CD14-positive monocyte (primary cell): ENCODE data around the gene IMPACT. TPM values are rescaled to one million over a fixed set of nuclear protein-coding genes. Genes with fewer than 3 reads are reported as not detected.

Source experiments
- DNase-seq, 3 donors: peaks; one replicate each; pipeline ENCODE4 v3.0.0-alpha.2; 2011 to 2022
- H2AFZ ChIP-seq: 2 replicates; pipeline ENCODE4 v1.6.0; 2012; ENCODE audit warnings: mild to moderate bottlenecking, low read depth, low read length, inconsistent platforms; ENCODE audit not compliant: insufficient read depth, poor library complexity, severe bottlenecking
- H3K27ac ChIP-seq, 2 donors: 1 replicate in 1 of 2; 2 replicates in 1 of 2; pipeline ENCODE4 v1.5.1; 2012 to 2013; ENCODE audit warnings: low read length in 2 of 2, control low read depth in 1 of 2, inconsistent platforms in 1 of 2, low read depth in 1 of 2, mild to moderate bottlenecking in 1 of 2
- H3K27me3 ChIP-seq, 2 donors: one replicate each; pipeline versions ENCODE4 v1.6.0 to v1.6.1; 2011 to 2013; ENCODE audit warnings: low read length in 2 of 2; ENCODE audit not compliant: control insufficient read depth in 2 of 2, insufficient read depth in 2 of 2
- H3K36me3 ChIP-seq, 2 donors: replicated peaks in 1 of 2; 1 replicate in 1 of 2; 2 replicates in 1 of 2; pipeline versions ENCODE4 v1.5.1 to v1.6.1; 2012 to 2013; ENCODE audit warnings: low read length in 2 of 2, control low read depth in 1 of 2, inconsistent platforms in 1 of 2, mild to moderate bottlenecking in 1 of 2; ENCODE audit not compliant: insufficient read depth in 2 of 2, control insufficient read depth in 1 of 2
- H3K4me1 ChIP-seq, 2 donors: 1 replicate in 1 of 2; 2 replicates in 1 of 2; pipeline versions ENCODE4 v1.5.1 to v1.6.1; 2012 to 2013; ENCODE audit warnings: low read length in 2 of 2, control low read depth in 1 of 2, inconsistent platforms in 1 of 2, mild to moderate bottlenecking in 1 of 2, moderate library complexity in 1 of 2; ENCODE audit not compliant: insufficient read depth in 2 of 2, control insufficient read depth in 1 of 2
- H3K4me2 ChIP-seq: replicated peaks from 2 replicates; pipeline ENCODE3; 2012; ENCODE audit warnings: low read length, moderate library complexity, mild to moderate bottlenecking; ENCODE audit not compliant: poor library complexity, severe bottlenecking; ENCODE audit errors: extremely low read depth
- H3K4me3 ChIP-seq, 3 experiments: fragments of 200-600 bp in 1 of 3; sonication (generic) in 1 of 3; replicated peaks in 1 of 3; 1 replicate in 2 of 3; 2 replicates in 1 of 3; pipeline ENCODE4 v1.5.1; 2011 to 2013; ENCODE audit warnings: low read length in 3 of 3, mild to moderate bottlenecking in 3 of 3, control low read depth in 2 of 3, low read depth in 2 of 3, inconsistent platforms in 1 of 3, moderate library complexity in 1 of 3
- H3K79me2 ChIP-seq: 2 replicates; pipeline ENCODE4 v1.6.0; 2012; ENCODE audit warnings: mild to moderate bottlenecking, control low read depth, inconsistent platforms, low read length, moderate library complexity; ENCODE audit not compliant: insufficient read depth
- H3K9ac ChIP-seq: 2 replicates; pipeline ENCODE4 v1.6.0; 2017; ENCODE audit warnings: low read length, mild to moderate bottlenecking; ENCODE audit not compliant: insufficient read depth, poor library complexity, severe bottlenecking
- H3K9me3 ChIP-seq, 2 donors: replicated peaks in 1 of 2; 1 replicate in 1 of 2; 2 replicates in 1 of 2; pipeline versions ENCODE4 v1.5.1 to v1.6.1; 2012 to 2013; ENCODE audit warnings: low read length in 2 of 2, control low read depth in 1 of 2; ENCODE audit not compliant: control insufficient read depth in 1 of 2, insufficient read depth in 1 of 2
- H4K20me1 ChIP-seq: 2 replicates; pipeline ENCODE4 v1.6.0; 2012; ENCODE audit warnings: mild to moderate bottlenecking, low read length, control low read depth, moderate library complexity; ENCODE audit not compliant: insufficient read depth
- H3K27ac Mint-ChIP-seq, 7 donors: one replicate each; pipeline ENCODE4 v1.8.0; 2020; ENCODE audit warnings: mild to moderate bottlenecking in 7 of 7, mixed read lengths in 7 of 7, moderate library complexity in 6 of 7, inconsistent platforms in 2 of 7
- H3K27me3 Mint-ChIP-seq, 3 donors: one replicate each; pipeline ENCODE4 v1.8.0; 2021 to 2022; ENCODE audit warnings: low read depth in 3 of 3, mild to moderate bottlenecking in 3 of 3, mixed read lengths in 3 of 3, moderate library complexity in 3 of 3, inconsistent platforms in 1 of 3
- H3K36me3 Mint-ChIP-seq, 2 donors: one replicate each; pipeline ENCODE4 v1.8.0; 2020; ENCODE audit warnings: mixed read lengths in 2 of 2, inconsistent platforms in 1 of 2, mild to moderate bottlenecking in 1 of 2
- H3K4me1 Mint-ChIP-seq: one replicate; pipeline ENCODE4 v1.8.0; 2020; ENCODE audit warnings: mild to moderate bottlenecking, mixed read lengths
- H3K4me3 Mint-ChIP-seq, 2 donors: one replicate each; pipeline ENCODE4 v1.8.0; 2020; ENCODE audit warnings: mild to moderate bottlenecking in 2 of 2, mixed read lengths in 2 of 2, moderate library complexity in 1 of 2
- H3K9me3 Mint-ChIP-seq, 7 donors: one replicate each; pipeline ENCODE4 v1.8.0; 2020 to 2022; ENCODE audit warnings: mixed read lengths in 7 of 7, mild to moderate bottlenecking in 6 of 7, moderate library complexity in 6 of 7, inconsistent platforms in 2 of 7
- CTCF ChIP-seq: fragments of 200-600 bp; IDR thresholded peaks from one replicate; pipeline ENCODE4 v1.8.0; 2022; ENCODE audit warnings: antibody characterized with exemption, mild to moderate bottlenecking
- WGBS: methylation state at CpG from one replicate; pipeline ENCODE4 v1.1.5; 2013; ENCODE audit warnings: missing lambda C conversion rate; ENCODE audit not compliant: insufficient coverage; 5-methylcytosine and 5-hydroxymethylcytosine counted together
- intact Hi-C, 2 donors: fragments of 100-400 bp; cut with micrococcal nuclease; formaldehyde crosslinking; loops; one replicate each; pipeline versions ENCODE4 v1.15.0 to v1.15.1; 2023
- polyA plus RNA-seq, 3 donors: library from polyadenylated mRNA; depleted of rRNA in 1 of 3; unstranded in 2 of 3; stranded (reverse) in 1 of 3; fragments of 300-500 nt in 2 of 3; fragments of >200 nt in 1 of 3; fragmentation: Illumina TruSeq in 2 of 3; gene quantifications; 1 replicate in 2 of 3; 2 replicates in 1 of 3; pipeline ENCODE4 v1.2.3, GENCODE V29; 2012 to 2021

IMPACT gene
- polyA plus RNA-seq, 3 donors, result 8.9 to 19.7 (median 15.8) TPM

- H3K4me1 ChIP-seq, result peaks cover 16 to 26% of the 10 kb centered on the region in 2 donors
- WGBS, result 6% methylated on average over 2 of the region's 4 CpGs
- DNase-seq, result peak in 1 of 3 donors; percentile 10
- H3K27ac ChIP-seq, result peak overlapping the region in 1 of 2 donors; percentile 47
- Mint-ChIP-seq H3K9me3 (peaks cover 9 to 23% (median 13%) of the 10 kb centered on the region in 7 donors), H3K27me3 (peaks cover 0 to 2% (median 0%) of the 10 kb centered on the region in 3 donors), H3K4me1 (peaks cover 32% of the 10 kb centered on the region), H3K36me3 (peaks cover 4% of the 10 kb centered on the region in 2 donors), H3K4me3 (peak overlapping the region in 1 of 2 donors; percentile 7), H3K27ac (peak overlapping the region in 4 of 7 donors; percentile 27 to 76 (median 70))
- no peaks in the 10 kb centered on the region for H3K27me3 ChIP-seq
- no peak overlapping the region for H3K4me3 ChIP-seq
- H3K36me3 ChIP-seq, result no peaks in the 10 kb centered on the region
- TF ChIP-seq CTCF, result no peak
- no peaks in the 10 kb centered on the region for H4K20me1 ChIP-seq
- H3K9ac ChIP-seq, result no peak overlapping the region
- no peaks in the 10 kb centered on the region for H3K79me2 ChIP-seq
- H3K9me3 ChIP-seq, result peaks cover 5 to 12% of the 10 kb centered on the region in 2 donors
- intact Hi-C loops, result no loop called here
- no peak overlapping the region for H3K4me2 ChIP-seq
- H2AFZ ChIP-seq, result peak overlapping the region; percentile 43
Observed at GRCh38 chr18:24459772-24460171, 33.3 kb downstream of the IMPACT start.

- H3K36me3 Mint-ChIP-seq, result no peaks in the 10 kb centered on the region
- H3K9me3 ChIP-seq, result peaks cover 5 to 12% of the 10 kb centered on the region in 2 donors
- H4K20me1 ChIP-seq, result no peaks in the 10 kb centered on the region
- DNase-seq, result peak in 1 of 3 donors; percentile 14
- no peak within 1 kb of the TSS for H3K4me2 ChIP-seq
- H3K4me1 Mint-ChIP-seq, result peaks cover 39% of the 10 kb centered on the region
- H3K9ac ChIP-seq, result no peak within 1 kb of the TSS
- peak within 1 kb of the TSS; percentile 43 for H2AFZ ChIP-seq
- H3K4me1 ChIP-seq, result peaks cover 22 to 32% of the 10 kb centered on the region in 2 donors
- WGBS, result no CpG with 5 or more reads among the region's 1 CpG
- no peaks in the 10 kb centered on the region for H3K79me2 ChIP-seq
- peak within 1 kb of the TSS in 4 of 7 donors; percentile 27 to 76 (median 70) for H3K27ac Mint-ChIP-seq
- H3K4me3 Mint-ChIP-seq, result peak within 1 kb of the TSS in 1 of 2 donors; percentile 7
- H3K27me3 Mint-ChIP-seq, result peaks cover 0 to 2% (median 0%) of the 10 kb centered on the region in 3 donors
- H3K4me3 ChIP-seq, result no peak within 1 kb of the TSS
- H3K27me3 ChIP-seq, result no peaks in the 10 kb centered on the region
- intact Hi-C loops, result no loop called here
- H3K36me3 ChIP-seq, result no peaks in the 10 kb centered on the region
- TF ChIP-seq CTCF, result no peak
- peaks cover 9 to 23% (median 13%) of the 10 kb centered on the region in 7 donors for H3K9me3 Mint-ChIP-seq
- H3K27ac ChIP-seq, result peak within 1 kb of the TSS in 1 of 2 donors; percentile 47
Observed at GRCh38 chr18:24460388-24460787, 33.9 kb downstream of the IMPACT start, which contains the start of gene HRH4. HRH4 (plus strand) TSS chr18:24460637; CDS start chr18:24460729, 92 bp downstream.
